ENCODE data around the gene CASZ1.

The CASZ1 gene

GRCh38 chr1:10651389-10651766 lies 145.1 kb downstream of the CASZ1 start:
- Histone ChIP-seq H3K4me3 (ENCODE audit: low read depth, low read length) (no peak overlapping the region), H3K27ac (no peak overlapping the region), H3K9me3 (ENCODE audit: control insufficient read depth, low read length) (no peaks in the 10 kb centered on the region), H3K79me2 (no peaks in the 10 kb centered on the region), H3K36me3 (ENCODE audit: control insufficient read depth, insufficient read depth, low read length) (no peaks in the 10 kb centered on the region), H3K9ac (no peak overlapping the region), H3K27me3 (ENCODE audit: control insufficient read depth, insufficient read depth, low read length) (no peaks in the 10 kb centered on the region), H3K4me2 (ENCODE audit: low read length) (no peak overlapping the region), H2AFZ (no peak overlapping the region), H3K4me1 (no peaks in the 10 kb centered on the region)
- no peak for TF ChIP-seq CTCF (IDR thresholded peaks at IDR 0.05)

GRCh38 chr1:10650556-10651388 lies 145.7 kb downstream of the CASZ1 start:
- Histone ChIP-seq H3K4me1 (no peaks in the 10 kb centered on the region), H3K4me2 (ENCODE audit: low read length) (no peak overlapping the region), H3K9me3 (ENCODE audit: control insufficient read depth, low read length) (no peaks in the 10 kb centered on the region), H3K36me3 (ENCODE audit: control insufficient read depth, insufficient read depth, low read length) (no peaks in the 10 kb centered on the region), H3K9ac (no peak overlapping the region), H3K27me3 (ENCODE audit: control insufficient read depth, insufficient read depth, low read length) (no peaks in the 10 kb centered on the region), H3K4me3 (ENCODE audit: low read depth, low read length) (no peak overlapping the region), H3K79me2 (no peaks in the 10 kb centered on the region), H2AFZ (no peak overlapping the region), H3K27ac (no peak overlapping the region)
- no peak for TF ChIP-seq CTCF (IDR thresholded peaks at IDR 0.05)

GRCh38 chr1:10649517-10650201 lies 146.8 kb downstream of the CASZ1 start:
- H3K27me3 ChIP-seq (ENCODE audit: control insufficient read depth, insufficient read depth, low read length): no peaks in the 10 kb centered on the region
- no peaks in the 10 kb centered on the region for H3K36me3 ChIP-seq (ENCODE audit: control insufficient read depth, insufficient read depth, low read length)
- H2AFZ ChIP-seq: no peak overlapping the region
- no peak overlapping the region for H3K4me3 ChIP-seq (ENCODE audit: low read depth, low read length)
- no peaks in the 10 kb centered on the region for H3K9me3 ChIP-seq (ENCODE audit: control insufficient read depth, low read length)
- TF ChIP-seq CTCF (IDR thresholded peaks at IDR 0.05): no peak
- H3K79me2 ChIP-seq: no peaks in the 10 kb centered on the region
- H3K4me2 ChIP-seq (ENCODE audit: low read length): no peak overlapping the region
- H3K4me1 ChIP-seq: no peaks in the 10 kb centered on the region
- no peak overlapping the region for H3K27ac ChIP-seq
- no peak overlapping the region for H3K9ac ChIP-seq

- no peaks in the 10 kb centered on the region for H3K79me2 ChIP-seq
- no peak overlapping the region for H3K4me3 ChIP-seq (ENCODE audit: low read depth, low read length)
- no peak overlapping the region for H3K27ac ChIP-seq
- no peak overlapping the region for H2AFZ ChIP-seq
- no peaks in the 10 kb centered on the region for H3K9me3 ChIP-seq (ENCODE audit: control insufficient read depth, low read length)
- H3K36me3 ChIP-seq (ENCODE audit: control insufficient read depth, insufficient read depth, low read length): no peaks in the 10 kb centered on the region
- TF ChIP-seq CTCF (IDR thresholded peaks at IDR 0.05): no peak
- no peaks in the 10 kb centered on the region for H3K27me3 ChIP-seq (ENCODE audit: control insufficient read depth, insufficient read depth, low read length)
- no peak overlapping the region for H3K9ac ChIP-seq
- no peaks in the 10 kb centered on the region for H3K4me1 ChIP-seq
- no peak overlapping the region for H3K4me2 ChIP-seq (ENCODE audit: low read length)
Measured at GRCh38 chr1:10648689-10649516, 147.5 kb downstream of the CASZ1 start.
